ENCODE measurements around the gene ITGA4. TPM values are rescaled to one million over a fixed set of nuclear protein-coding genes. Genes with fewer than 3 reads are reported as not detected.

ITGA4 gene
- total RNA-seq, result 5.3 TPM

GRCh38 chr2:181457121-181457740, at the start of gene ITGA4:
Gene ITGA4 (plus strand): TSS chr2:181457386. CDS start chr2:181457655, 269 bp downstream.

Other genes with a start within 250 kb of the ITGA4 start
- 6.2 TPM for gene CERKL, start 199.7 kb downstream of the ITGA4 start, total RNA-seq
- gene NEUROD1, start 223.1 kb downstream of the ITGA4 start, total RNA-seq, result 0.69 TPM